HEK293T (cell line): Measurements from ENCODE around the gene C1QL4.
"Not testable (repeated sequence)": the region's sequence is repeated elsewhere in the genome, so short reads cannot be mapped to it uniquely, and the experiment has no call there.

ENCODE experiments used
- CTCF ChIA-PET: fragments of 350-600 bp; formaldehyde crosslinking; extraction: SDS; loops from one replicate; lab custom pipeline; 2021; ENCODE audit warnings: antibody characterized with exemption, inconsistent platforms; lab: Yijun Ruan, JAX
- POLR2A ChIA-PET: fragments of 350-600 bp; formaldehyde crosslinking; extraction: SDS; loops from one replicate; lab custom pipeline; 2020; ENCODE audit warnings: antibody characterized with exemption, inconsistent platforms; lab: Yijun Ruan, JAX
- DNase-seq: peaks from one replicate; pipeline ENCODE4 v3.0.0; 2012; ENCODE audit warnings: mixed read lengths; ENCODE audit errors: extremely low spot score
- ARNT ChIP-seq: fragments of 450-650 bp; IDR thresholded peaks from 2 replicates; pipeline ENCODE4 v1.6.1; 2017; ENCODE audit warnings: mild to moderate bottlenecking
- BHLHE40 ChIP-seq: fragments of 450-650 bp; IDR thresholded peaks from 2 replicates; pipeline ENCODE4 v1.6.1; 2016; ENCODE audit warnings: mild to moderate bottlenecking, moderate library complexity, borderline replicate concordance
- CTBP1 ChIP-seq: fragments of 450-650 bp; IDR thresholded peaks from 2 replicates; pipeline ENCODE4 v1.6.1; 2016; ENCODE audit warnings: borderline replicate concordance
- ELF4 ChIP-seq: fragments of 450-650 bp; IDR thresholded peaks from 2 replicates; pipeline ENCODE4 v1.6.1; 2017; ENCODE audit warnings: antibody characterized with exemption
- FOXA1 ChIP-seq: fragments of 450-650 bp; IDR thresholded peaks from 2 replicates; pipeline ENCODE4 v1.6.1; 2016; ENCODE audit warnings: mild to moderate bottlenecking
- FOXK2 ChIP-seq: fragments of 450-650 bp; IDR thresholded peaks from 2 replicates; pipeline ENCODE4 v1.6.1; 2016; ENCODE audit warnings: mild to moderate bottlenecking
- FOXM1 ChIP-seq: fragments of 450-650 bp; IDR thresholded peaks from 2 replicates; pipeline ENCODE4 v1.6.1; 2017; ENCODE audit warnings: mild to moderate bottlenecking, borderline replicate concordance
- HDGF ChIP-seq: fragments of 450-650 bp; IDR thresholded peaks from 2 replicates; pipeline ENCODE4 v1.6.1; 2017; ENCODE audit warnings: antibody characterized with exemption, borderline replicate concordance
- L3MBTL2 ChIP-seq: fragments of 450-650 bp; conservative IDR thresholded peaks from 2 replicates; pipeline ENCODE4 v1.6.1; 2016; ENCODE audit warnings: mild to moderate bottlenecking
- LEF1 ChIP-seq: fragments of 450-650 bp; IDR thresholded peaks from 2 replicates; pipeline ENCODE4 v1.6.1; 2017; ENCODE audit warnings: mild to moderate bottlenecking, borderline replicate concordance
- NFRKB ChIP-seq: fragments of 450-650 bp; IDR thresholded peaks from 2 replicates; pipeline ENCODE4 v1.6.1; 2016; ENCODE audit warnings: mild to moderate bottlenecking, moderate library complexity
- PKNOX1 ChIP-seq: fragments of 450-650 bp; IDR thresholded peaks from 2 replicates; pipeline ENCODE4 v1.6.1; 2016
- SP1 ChIP-seq: fragments of 450-650 bp; IDR thresholded peaks from 2 replicates; pipeline ENCODE4 v1.6.1; 2017
- SUZ12 ChIP-seq: fragments of 450-650 bp; IDR thresholded peaks from 2 replicates; pipeline ENCODE4 v1.6.1; 2016; ENCODE audit warnings: mild to moderate bottlenecking
- TARDBP ChIP-seq: fragments of 450-650 bp; IDR thresholded peaks from 2 replicates; pipeline ENCODE4 v1.6.1; 2016
- ZNF384 ChIP-seq: fragments of 450-650 bp; IDR thresholded peaks from 2 replicates; pipeline ENCODE4 v1.6.1; 2016

The C1QL4 gene

GRCh38 chr12:49335118-49335954, 1.7 kb downstream of the C1QL4 start:
- TF ChIP-seq CTBP1 (no peak), ZNF384 (no peak), SUZ12 (no peak), PKNOX1 (no peak), BHLHE40 (no peak), FOXK2 (no peak), NFRKB (no peak), FOXA1 (no peak), ELF4 (no peak), HDGF (no peak), L3MBTL2 (no peak), LEF1 (no peak), FOXM1 (no peak), ARNT (no peak), TARDBP (no peak)
- DNase-seq = no peak
- POLR2A ChIA-PET = interaction anchor here (1.1 to 5.4 kb wide), 4 partner anchors 12 to 38 kb away, joined by 3 to 37 read pairs (median 4); partner anchors contain the start of genes SPATS2 and TROAP
- CTCF ChIA-PET = interaction anchor here (0.7 to 1.5 kb wide), 2 partner anchors 12 to 43 kb away, joined by 3 to 5 read pairs; no protein-coding TSS in a partner anchor

DNA sequence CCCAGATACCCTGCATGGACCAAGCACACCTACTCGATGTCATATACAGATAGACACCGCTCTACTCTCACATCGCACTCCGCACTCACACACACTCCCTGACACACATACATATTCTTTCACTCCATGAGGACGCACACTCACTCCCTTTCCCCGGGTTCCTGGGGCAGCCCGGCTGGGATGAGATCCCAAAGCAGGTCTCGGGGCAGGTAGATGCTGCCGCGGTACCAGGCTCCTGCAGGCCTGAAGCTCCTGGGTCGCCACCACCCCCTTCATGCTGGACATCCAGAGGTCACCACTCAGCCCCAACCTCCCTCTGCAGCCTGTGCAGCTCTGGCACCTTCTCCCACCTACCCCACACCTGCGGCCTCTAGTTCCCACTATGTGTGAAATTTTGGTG, 2.3 kb downstream of the C1QL4 start:
- TF ChIP-seq PKNOX1 = no peak
- TF ChIP-seq SP1 = no peak
- TF ChIP-seq ELF4 = no peak
- no peak for TF ChIP-seq NFRKB
- TF ChIP-seq TARDBP = no peak
- TF ChIP-seq CTBP1 = no peak
- no peak for TF ChIP-seq SUZ12
- no peak for TF ChIP-seq LEF1
- no peak for TF ChIP-seq BHLHE40
- no peak for TF ChIP-seq FOXA1
- no peak for TF ChIP-seq ZNF384
- TF ChIP-seq HDGF = no peak
- no peak for TF ChIP-seq FOXK2
- no peak for TF ChIP-seq L3MBTL2
- TF ChIP-seq FOXM1 = no peak
- TF ChIP-seq ARNT = no peak
- DNase-seq = no peak
- ChIA-PET POLR2A (interaction anchor here (1.1 to 5.4 kb wide), 3 partner anchors 12 to 37 kb away, joined by 3 to 37 read pairs (median 5); partner anchors contain the start of genes SPATS2 and TROAP), CTCF (interaction anchor here (0.7 to 1.5 kb wide), 2 partner anchors 13 to 42 kb away, joined by 3 to 5 read pairs; no protein-coding TSS in a partner anchor)

DNA sequence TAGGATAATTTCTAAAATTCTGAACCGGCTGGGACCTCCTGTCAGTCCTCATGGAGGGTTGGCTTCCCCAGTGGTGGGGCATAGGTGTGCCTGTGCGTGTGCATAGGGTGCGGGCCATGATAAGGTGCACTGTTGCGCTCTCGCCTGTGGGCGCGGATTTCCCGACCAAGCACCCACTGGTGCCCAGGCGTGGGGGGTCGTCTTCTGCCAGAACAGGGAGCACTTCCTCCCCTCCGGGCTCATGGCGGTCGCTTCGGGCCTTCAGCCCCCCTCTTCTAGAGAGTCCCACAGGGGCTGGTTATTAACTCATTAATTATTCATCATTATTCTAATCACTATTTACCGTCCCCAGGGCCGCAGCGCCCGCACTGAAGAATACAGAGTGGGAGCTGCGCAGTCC, 2.8 kb downstream of the C1QL4 start:
- no peak for DNase-seq
- TF ChIP-seq FOXK2 (no peak), PKNOX1 (no peak), NFRKB (no peak), SP1 (no peak), CTBP1 (no peak), ZNF384 (no peak), ARNT (no peak), FOXM1 (no peak), L3MBTL2 (no peak), ELF4 (no peak), LEF1 (no peak), SUZ12 (no peak), BHLHE40 (no peak), TARDBP (no peak), FOXA1 (no peak), HDGF (no peak)
- CTCF ChIA-PET = interaction anchor here (0.7 kb wide), 1 partner anchor 42 kb away, joined by 3 read pairs; no protein-coding TSS in a partner anchor
- POLR2A ChIA-PET = interaction anchor here (1.1 to 5.4 kb wide), 2 partner anchors 12 to 37 kb away, joined by 5 to 37 read pairs; partner anchors contain the start of gene TROAP

DNA sequence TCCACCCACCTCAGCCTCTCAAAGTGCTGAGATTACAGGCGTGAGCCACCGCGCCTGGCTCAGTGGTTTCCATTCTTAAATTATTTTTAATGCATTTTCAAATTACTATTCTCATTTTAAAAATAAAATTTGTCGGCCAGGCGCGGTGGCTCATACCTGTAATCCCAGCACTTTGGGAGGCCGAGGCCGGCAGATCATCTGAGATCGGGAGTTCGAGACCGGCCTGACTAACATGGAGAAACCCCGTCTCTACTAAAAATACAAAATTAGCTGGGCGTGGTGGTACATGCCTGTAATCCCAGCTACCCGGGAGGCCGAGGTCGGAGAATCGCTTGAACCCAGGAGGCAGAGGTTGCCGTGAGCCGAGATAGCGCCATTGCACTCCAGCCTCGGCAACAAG, 3.2 kb downstream of the C1QL4 start:
- POLR2A ChIA-PET = interaction anchor here (0.7 to 5.4 kb wide), 2 partner anchors 8 to 11 kb away, joined by 3 to 37 read pairs; partner anchors contain the start of gene TROAP

GRCh38 chr12:49332891-49333371, 4.1 kb downstream of the C1QL4 start:
- POLR2A ChIA-PET = interaction anchor here (0.7 to 5.4 kb wide), 3 partner anchors 9 to 10 kb away, joined by 3 to 37 read pairs (median 24); partner anchors contain the start of gene TROAP
- CTCF ChIA-PET = interaction anchor here (0.6 to 3.5 kb wide), 4 partner anchors 9 to 178 kb away, joined by 6 to 55 read pairs (median 14); partner anchors contain the start of gene DNAJC22
- DNase-seq = no peak
- TF ChIP-seq FOXK2 (no peak), LEF1 (no peak), SP1 (no peak), TARDBP (no peak), CTBP1 (no peak), PKNOX1 (no peak), SUZ12 (no peak), FOXA1 (no peak), FOXM1 (no peak)

More for the DNA sequence above, 3.2 kb downstream of the C1QL4 start:
- not testable (repeated sequence) for DNase-seq
- CTCF ChIA-PET = interaction anchor here (0.6 to 3.5 kb wide), 3 partner anchors 9 to 33 kb away, joined by 7 to 55 read pairs (median 21); partner anchors contain the start of gene DNAJC22
